ENCODE results near the gene PGAM5. TPM values are rescaled to one million over a fixed set of nuclear protein-coding genes. Genes with fewer than 3 reads are reported as not detected.

Gene PGAM5
- polyA plus RNA-seq, 1 experiment: 8.9 TPM

- ChIA-PET POLR2A (no interaction called here), CTCF (no interaction called here)
- Histone ChIP-seq H3K9me3 (ENCODE audit: control insufficient read depth, insufficient read depth, low read length) (no peaks in the 10 kb centered on the region; the same call in 1 of the 2 replicates), H3K4me3 (ENCODE audit: low read depth, low read length) (no peak overlapping the region), H3K27me3 (ENCODE audit: control insufficient read depth, insufficient read depth, low read length) (no peaks in the 10 kb centered on the region), H3K27ac (ENCODE audit: low read depth, low read length) (no peak overlapping the region)
- TF ChIP-seq, protein P1, sequence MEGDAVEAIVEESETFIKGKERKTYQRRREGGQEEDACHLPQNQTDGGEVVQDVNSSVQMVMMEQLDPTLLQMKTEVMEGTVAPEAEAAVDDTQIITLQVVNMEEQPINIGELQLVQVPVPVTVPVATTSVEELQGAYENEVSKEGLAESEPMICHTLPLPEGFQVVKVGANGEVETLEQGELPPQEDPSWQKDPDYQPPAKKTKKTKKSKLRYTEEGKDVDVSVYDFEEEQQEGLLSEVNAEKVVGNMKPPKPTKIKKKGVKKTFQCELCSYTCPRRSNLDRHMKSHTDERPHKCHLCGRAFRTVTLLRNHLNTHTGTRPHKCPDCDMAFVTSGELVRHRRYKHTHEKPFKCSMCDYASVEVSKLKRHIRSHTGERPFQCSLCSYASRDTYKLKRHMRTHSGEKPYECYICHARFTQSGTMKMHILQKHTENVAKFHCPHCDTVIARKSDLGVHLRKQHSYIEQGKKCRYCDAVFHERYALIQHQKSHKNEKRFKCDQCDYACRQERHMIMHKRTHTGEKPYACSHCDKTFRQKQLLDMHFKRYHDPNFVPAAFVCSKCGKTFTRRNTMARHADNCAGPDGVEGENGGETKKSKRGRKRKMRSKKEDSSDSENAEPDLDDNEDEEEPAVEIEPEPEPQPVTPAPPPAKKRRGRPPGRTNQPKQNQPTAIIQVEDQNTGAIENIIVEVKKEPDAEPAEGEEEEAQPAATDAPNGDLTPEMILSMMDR (IDR thresholded peaks at IDR 0.05; ENCODE audit: low read depth, low read length): no peak
- no peak for DNase-seq (ENCODE audit: low read depth, low spot score)
Measured at GRCh38 chr12:132698341-132698740, 12.3 kb upstream of the PGAM5 start.

DNA sequence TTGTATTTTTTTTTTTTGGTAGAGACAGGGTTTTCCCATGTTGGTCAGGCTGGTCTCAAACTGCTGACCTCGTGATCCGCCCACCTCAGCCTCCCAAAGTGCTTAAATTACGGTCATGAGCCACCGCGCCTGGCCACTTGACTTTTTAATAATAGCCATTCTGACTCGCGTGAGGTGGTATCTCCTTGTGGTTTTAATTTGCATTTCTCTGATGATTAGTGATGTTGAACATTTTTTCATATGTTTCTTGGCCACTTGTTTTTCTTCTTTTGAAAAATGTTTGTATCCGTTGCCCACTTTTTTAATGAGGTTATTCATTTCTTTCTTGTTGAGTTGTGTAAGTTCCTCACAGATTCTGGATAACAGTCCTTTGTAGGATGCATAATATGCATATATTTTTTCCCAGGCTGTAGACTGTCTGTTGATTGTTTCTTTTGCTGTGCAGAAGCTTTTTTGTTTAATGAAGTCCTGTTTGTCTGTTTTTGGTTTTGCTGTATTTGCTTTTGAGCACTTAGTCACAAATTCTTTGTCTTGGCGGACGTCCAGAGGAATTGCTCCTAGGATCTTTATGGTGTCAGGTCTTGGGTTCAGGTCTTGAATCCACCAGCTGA lies 10.3 kb upstream of the PGAM5 start:
- ChIA-PET POLR2A (no interaction called here), CTCF (interaction anchor here (0.7 kb wide), 1 partner anchor 79 kb away, joined by 4 read pairs; no protein-coding TSS in a partner anchor)
- H3K4me3 ChIP-seq (ENCODE audit: low read depth, low read length): no peak overlapping the region
- no peak overlapping the region for H3K27ac ChIP-seq (ENCODE audit: low read depth, low read length)
- no peaks in the 10 kb centered on the region for H3K27me3 ChIP-seq (ENCODE audit: control insufficient read depth, insufficient read depth, low read length)
- DNase-seq (ENCODE audit: low read depth, low spot score): no peak
- TF ChIP-seq, protein P1 (IDR thresholded peaks at IDR 0.05; ENCODE audit: low read depth, low read length): no peak
- H3K9me3 ChIP-seq (ENCODE audit: control insufficient read depth, insufficient read depth, low read length): no peaks in the 10 kb centered on the region; the same call in 1 of the 2 replicates

DNA sequence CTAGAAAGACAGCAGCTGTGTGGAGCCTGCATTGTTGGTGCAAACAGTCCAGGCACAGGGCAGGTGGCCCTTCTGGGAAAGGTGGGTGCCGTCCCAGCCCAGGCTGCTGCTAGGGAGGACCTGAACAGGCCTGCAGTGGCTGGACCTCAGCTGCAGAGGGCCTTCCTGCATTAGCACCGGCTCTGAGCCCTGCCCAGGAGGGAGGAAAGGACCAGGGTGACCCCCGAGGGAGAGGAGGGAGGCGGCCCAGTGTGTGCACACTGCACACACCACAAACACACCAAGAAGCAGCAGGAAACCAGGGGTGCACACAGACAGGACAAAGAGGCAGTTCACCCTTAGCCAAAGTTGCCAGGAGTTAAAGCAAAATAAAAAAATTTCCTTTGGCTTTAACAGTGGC lies 8.0 kb upstream of the PGAM5 start:
- ChIA-PET POLR2A (no interaction called here), CTCF (no interaction called here)
- TF ChIP-seq, protein P1 (IDR thresholded peaks at IDR 0.05; ENCODE audit: low read depth, low read length): no peak
- H3K4me3 ChIP-seq (ENCODE audit: low read depth, low read length): no peak overlapping the region
- DNase-seq (ENCODE audit: low read depth, low spot score): no peak
- H3K9me3 ChIP-seq (ENCODE audit: control insufficient read depth, insufficient read depth, low read length): no peaks in the 10 kb centered on the region; the same call in 1 of the 2 replicates
- H3K27me3 ChIP-seq (ENCODE audit: control insufficient read depth, insufficient read depth, low read length): no peaks in the 10 kb centered on the region
- no peak overlapping the region for H3K27ac ChIP-seq (ENCODE audit: low read depth, low read length)

DNA sequence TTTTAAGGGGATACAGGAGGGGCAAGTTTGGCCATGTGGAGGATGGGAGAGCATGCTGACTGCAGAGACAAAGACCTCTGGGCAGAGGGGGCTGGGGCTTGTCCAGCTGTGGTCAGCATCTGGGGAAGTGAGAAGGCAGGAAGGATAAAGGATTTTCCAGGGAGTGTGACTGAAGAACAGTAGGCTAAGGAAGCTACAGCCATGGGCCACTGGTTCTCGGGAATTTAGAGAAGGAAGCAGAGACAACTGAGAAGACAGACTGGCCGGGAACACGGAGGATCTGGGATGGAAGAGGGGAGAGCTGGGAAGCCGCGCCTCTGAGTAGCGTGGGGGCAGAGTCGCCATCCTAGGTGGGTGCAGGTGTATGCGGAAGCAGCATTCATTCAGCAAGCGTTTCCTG lies 7.0 kb upstream of the PGAM5 start:
- no peak overlapping the region for H3K4me3 ChIP-seq (ENCODE audit: low read depth, low read length)

DNA sequence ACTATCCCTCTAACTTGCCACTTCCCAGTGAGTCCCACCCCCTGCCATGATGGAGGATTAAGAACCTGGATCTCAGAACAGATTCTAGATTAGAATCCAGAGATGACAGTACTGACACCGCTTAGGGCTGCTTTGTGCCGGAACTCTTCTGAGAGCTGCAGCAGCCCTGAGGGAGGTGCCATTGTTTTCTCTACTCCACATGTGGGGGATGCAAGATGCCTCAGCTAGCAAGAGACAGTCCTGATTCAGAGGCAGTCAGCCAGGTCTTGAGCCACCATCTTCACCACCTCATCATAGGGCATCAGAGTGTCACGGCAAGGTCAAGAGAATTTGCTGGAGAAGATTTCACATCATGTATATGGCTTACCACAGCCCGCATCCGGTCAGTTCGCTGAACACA lies 3.4 kb upstream of the PGAM5 start:
- Histone ChIP-seq H3K27me3 (ENCODE audit: control insufficient read depth, insufficient read depth, low read length) (no peaks in the 10 kb centered on the region), H3K4me3 (ENCODE audit: low read depth, low read length) (no peak overlapping the region), H3K27ac (ENCODE audit: low read depth, low read length) (no peak overlapping the region), H3K9me3 (ENCODE audit: control insufficient read depth, insufficient read depth, low read length) (no peaks in the 10 kb centered on the region; the same call in 1 of the 2 replicates)
- CTCF ChIA-PET: no interaction called here
- TF ChIP-seq, protein P1 (IDR thresholded peaks at IDR 0.05; ENCODE audit: low read depth, low read length): no peak
- no peak for DNase-seq (ENCODE audit: low read depth, low spot score)
- POLR2A ChIA-PET: no interaction called here

More for the DNA sequence above, 7.0 kb upstream of the PGAM5 start:
- Histone ChIP-seq H3K27ac (ENCODE audit: low read depth, low read length) (no peak overlapping the region), H3K9me3 (ENCODE audit: control insufficient read depth, insufficient read depth, low read length) (no peaks in the 10 kb centered on the region; the same call in 1 of the 2 replicates), H3K27me3 (ENCODE audit: control insufficient read depth, insufficient read depth, low read length) (no peaks in the 10 kb centered on the region)
- ChIA-PET POLR2A (no interaction called here), CTCF (no interaction called here)
- TF ChIP-seq, protein P1 (IDR thresholded peaks at IDR 0.05; ENCODE audit: low read depth, low read length): no peak
- DNase-seq (ENCODE audit: low read depth, low spot score): no peak
